HG02798 (cell line): ENCODE results near the gene WDR27.

ENCODE experiments used
- ATAC-seq: cut with Tn5 transposase; IDR thresholded peaks from one replicate; pipeline ENCODE4 v1.9.1; 2021; ENCODE audit warnings: mild to moderate bottlenecking; ENCODE audit not compliant: unreplicated experiment, poor library complexity

The WDR27 gene

GRCh38 chr6:169424149-169424804 is 277.6 kb downstream of the WDR27 start:
- no peak for ATAC-seq

- no peak for ATAC-seq
These were observed 280.1 kb downstream of the WDR27 start for GRCh38 chr6:169421586-169422264.

- ATAC-seq = no peak
These were observed 280.8 kb downstream of the WDR27 start for GRCh38 chr6:169420912-169421543.

GRCh38 chr6:169417101-169417500 is 284.7 kb downstream of the WDR27 start:
- no peak for ATAC-seq

GRCh38 chr6:169416249-169416648 is 285.6 kb downstream of the WDR27 start:
- ATAC-seq = no peak

GRCh38 chr6:169415179-169415578 is 286.6 kb downstream of the WDR27 start:
- no peak for ATAC-seq

GRCh38 chr6:169411722-169412121 is 290.1 kb downstream of the WDR27 start:
- ATAC-seq = no peak

- ATAC-seq = no peak
These were observed 290.5 kb downstream of the WDR27 start for GRCh38 chr6:169411296-169411695.

- ATAC-seq = no peak
These were observed 292.0 kb downstream of the WDR27 start for GRCh38 chr6:169409742-169410312.

- no peak for ATAC-seq
These were observed 294.5 kb downstream of the WDR27 start for GRCh38 chr6:169407325-169407724.
